HG03064 (cell line): Measurements from ENCODE around the gene GALNT18.

Source experiments
- ATAC-seq: cut with Tn5 transposase; IDR thresholded peaks from one replicate; pipeline ENCODE4 v1.9.1; 2021; ENCODE audit warnings: low read depth; ENCODE audit not compliant: unreplicated experiment

GALNT18 gene

GRCh38 chr11:11505190-11505589, 116.6 kb downstream of the GALNT18 start:
- ATAC-seq, result no peak

DNA sequence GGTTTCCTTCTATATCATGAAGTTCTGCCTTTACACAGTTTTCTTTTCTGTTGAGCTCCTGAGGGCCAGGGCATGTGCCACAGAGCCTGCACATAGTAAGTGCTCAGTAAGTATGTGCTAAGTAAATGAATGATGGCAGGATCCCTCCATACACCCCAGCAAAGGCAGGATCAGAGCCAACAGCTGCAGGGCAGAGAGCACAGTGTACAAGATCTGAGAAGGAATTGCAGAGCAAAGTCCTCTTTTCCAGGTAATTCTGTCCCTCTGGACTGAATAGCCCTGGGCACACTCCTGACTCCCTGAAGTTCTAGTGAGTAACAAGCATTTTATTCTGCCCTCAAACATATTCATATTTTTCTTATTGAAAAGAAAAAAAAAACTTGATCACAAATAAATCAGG, 117.7 kb downstream of the GALNT18 start:
- no peak for ATAC-seq

GRCh38 chr11:11502263-11502861, 119.4 kb downstream of the GALNT18 start:
- ATAC-seq, result no peak

GRCh38 chr11:11501546-11502262, 120.1 kb downstream of the GALNT18 start:
- ATAC-seq, result no peak

DNA sequence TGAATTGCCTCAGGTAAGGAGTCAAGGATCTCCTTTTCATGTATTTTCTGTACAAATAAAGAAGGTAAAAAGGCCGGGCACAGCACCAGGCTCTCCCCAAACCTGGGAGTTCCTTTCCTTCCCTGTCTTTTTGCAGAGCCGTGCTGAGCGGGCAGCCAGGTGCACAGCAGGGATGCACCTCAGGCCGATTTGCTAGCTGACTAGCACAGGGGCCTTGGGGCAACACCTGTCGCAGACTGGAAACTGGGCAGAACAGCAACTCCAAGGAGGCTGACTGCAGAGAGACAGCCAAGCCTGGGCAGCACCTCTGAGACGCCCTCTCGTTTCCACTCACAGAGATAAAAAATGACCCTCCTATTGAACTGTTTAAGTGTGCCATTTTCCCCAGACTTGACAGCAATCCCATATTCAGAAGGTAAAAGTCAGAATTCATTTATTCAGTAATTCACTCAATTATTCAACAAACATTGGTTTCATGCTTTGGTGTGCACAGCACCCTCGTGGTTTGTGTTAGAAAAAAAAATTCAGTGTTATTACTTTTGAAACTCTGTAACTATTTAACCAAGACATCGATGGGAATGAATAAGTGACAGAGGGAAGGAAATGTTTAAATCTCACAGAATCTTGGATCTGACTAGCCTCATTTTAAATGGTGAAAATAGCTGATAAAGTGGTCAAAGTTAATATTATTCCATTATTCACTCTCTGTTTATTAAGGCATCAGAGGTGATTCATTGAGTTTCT, 120.9 kb downstream of the GALNT18 start:
- no peak for ATAC-seq

DNA sequence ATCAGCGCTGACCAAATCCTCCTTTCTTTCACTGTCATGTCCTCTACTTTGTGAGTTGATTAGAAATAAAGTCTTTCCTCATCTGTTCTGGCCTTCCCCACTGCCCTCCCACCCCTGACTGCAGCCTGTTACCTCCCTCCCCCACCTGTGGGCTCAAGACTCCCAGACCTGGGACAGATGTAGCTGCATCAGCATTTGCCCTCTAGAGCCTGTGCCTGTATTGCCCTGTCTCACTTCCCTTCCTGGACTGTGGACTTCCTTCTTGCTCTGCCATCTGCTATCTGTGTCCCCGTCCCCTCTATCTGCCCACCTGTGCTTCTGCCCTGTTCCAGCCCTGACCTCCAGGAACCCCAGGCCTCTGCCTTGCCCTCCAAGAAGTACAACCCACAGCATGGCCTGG, 122.5 kb downstream of the GALNT18 start:
- ATAC-seq, result no peak

DNA sequence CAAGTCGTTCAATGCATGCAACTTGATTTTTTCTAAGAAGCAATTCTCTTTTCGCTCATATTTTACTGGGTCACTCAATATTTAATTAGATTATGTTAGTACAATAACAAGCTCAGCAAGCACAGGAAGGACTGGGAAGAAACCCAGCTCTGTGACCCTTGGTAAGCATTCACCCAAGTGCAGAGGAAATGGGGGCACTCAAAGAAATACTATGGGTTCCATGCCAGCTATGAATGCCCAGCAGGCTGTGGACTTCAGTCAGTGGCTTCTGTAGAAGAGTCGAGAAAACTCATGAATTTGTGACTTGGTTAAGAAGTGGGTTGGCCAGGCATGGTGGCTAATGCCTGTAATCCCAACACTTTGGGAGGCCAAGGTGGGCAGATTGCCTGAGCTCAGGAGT, 123.6 kb downstream of the GALNT18 start:
- no peak for ATAC-seq

DNA sequence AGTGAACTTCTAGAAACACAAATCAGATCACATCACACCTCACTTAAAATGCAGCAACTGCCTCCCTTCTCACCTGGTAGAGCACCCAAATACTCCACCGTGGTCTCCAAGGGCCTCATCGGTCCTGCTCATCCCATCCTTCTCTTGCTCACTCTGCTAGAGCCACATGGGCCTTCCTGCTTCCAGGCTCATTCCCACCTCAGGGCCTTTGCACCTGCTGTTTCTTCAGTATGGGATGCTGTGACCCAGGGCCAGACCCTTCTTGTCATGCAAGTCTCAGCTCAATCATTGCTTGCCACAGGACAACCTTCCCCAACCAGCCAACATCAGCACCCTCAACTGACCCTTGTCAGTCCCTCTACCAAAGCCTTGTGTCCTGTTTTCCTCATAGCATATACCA, 124.9 kb downstream of the GALNT18 start:
- no peak for ATAC-seq

DNA sequence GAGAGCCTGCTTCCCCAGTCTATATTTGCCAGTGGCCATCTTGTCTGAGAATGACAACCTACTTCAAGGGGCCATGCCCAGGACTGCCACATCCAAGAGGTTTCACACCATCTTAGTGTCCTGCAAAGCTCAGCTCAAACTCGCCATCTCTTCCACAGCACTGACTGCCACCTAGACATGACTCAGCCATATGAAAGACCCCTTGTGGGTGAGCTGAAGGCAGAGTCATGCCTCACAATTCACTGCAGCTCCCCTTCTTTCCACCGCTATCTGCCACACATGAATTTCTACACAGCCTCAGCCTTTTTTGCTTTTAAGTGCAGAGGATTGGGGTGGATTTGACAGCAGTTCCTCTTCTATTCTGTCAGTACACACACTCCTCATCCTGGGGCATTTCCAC, 127.5 kb downstream of the GALNT18 start:
- no peak for ATAC-seq

DNA sequence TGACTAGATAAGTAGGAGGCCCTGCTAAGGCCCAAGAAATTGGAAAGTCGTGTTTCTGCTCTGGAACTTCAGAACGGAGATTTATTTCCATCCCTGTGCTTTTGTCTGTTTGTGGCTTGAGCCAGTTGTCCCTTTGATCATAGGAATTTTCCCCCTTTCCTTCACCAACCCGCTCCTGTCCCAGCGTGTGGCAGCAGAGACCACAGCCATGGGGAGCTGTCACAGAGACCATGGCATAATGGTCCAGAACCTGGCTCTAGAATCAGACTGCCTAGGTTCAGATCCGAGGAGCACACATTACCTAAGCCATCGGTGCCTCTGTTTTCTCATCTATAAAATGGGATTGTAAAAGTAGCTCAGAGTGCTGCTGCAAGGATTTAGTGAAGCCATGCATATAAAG, 128.1 kb downstream of the GALNT18 start:
- ATAC-seq, result no peak

- ATAC-seq, result no peak
These were observed 130.2 kb downstream of the GALNT18 start for GRCh38 chr11:11491589-11491988.

GRCh38 chr11:11491014-11491413, 130.8 kb downstream of the GALNT18 start:
- no peak for ATAC-seq

DNA sequence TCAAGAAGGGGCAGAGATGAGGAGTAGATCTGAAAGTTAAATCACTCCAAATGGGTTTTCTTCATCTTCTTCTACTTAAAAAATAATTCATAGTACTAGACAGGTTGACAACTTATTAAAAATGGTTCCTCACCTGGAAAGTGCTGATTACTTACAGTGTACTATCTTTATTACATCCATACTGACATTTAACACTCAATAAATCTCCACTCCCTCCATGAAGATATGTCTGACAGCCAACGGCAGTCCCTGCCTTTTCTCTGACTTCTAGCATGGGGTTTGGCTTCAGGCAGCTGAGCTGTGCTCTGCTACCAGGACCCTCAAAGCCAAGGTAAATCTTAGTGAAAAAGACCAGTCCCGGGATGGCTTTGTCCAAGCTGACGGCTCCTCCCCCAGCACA, 135.4 kb downstream of the GALNT18 start:
- no peak for ATAC-seq

DNA sequence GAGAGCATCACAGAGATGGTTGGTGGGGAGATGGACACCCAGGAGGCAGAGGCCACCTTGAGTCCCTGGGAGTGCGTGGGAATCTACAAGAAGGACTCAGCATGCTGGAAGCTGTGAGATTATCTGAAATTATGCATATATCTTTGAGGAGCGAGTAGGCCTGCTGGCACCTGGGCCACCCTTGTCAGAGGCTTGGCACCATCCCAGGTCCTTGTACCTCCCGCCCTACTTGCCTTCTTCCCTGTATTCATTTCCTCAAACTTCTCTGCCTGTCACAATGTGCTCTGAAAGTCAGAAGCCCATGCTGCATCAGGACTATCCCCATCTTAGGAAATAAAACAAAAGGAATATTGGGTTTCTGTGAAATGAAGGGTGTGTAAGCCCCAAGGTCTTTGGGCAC, 135.8 kb downstream of the GALNT18 start:
- no peak for ATAC-seq

DNA sequence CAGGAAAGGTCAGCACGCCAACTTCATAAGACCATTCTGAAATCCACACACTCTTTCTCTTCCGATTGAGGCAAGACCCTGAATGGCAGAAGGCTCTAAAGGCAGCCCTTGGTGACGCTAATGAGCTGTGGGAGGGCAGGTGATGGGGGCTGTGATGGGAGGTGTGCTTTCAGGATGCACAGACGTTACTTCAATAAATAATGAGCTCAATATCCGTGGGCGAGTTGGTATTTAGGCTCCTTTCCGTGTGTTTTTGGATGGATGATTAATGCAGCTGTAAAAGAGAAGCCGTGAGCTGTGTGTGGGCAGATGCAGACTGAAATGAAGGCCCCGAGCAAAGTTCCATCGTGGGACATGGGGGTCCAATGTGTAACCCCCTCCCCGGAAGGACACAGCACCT, 138.2 kb downstream of the GALNT18 start:
- no peak for ATAC-seq

GRCh38 chr11:11482730-11483129, 139.1 kb downstream of the GALNT18 start:
- no peak for ATAC-seq

- no peak for ATAC-seq
These were observed 140.4 kb downstream of the GALNT18 start for GRCh38 chr11:11481371-11481770.

- no peak for ATAC-seq
These were observed 140.8 kb downstream of the GALNT18 start for GRCh38 chr11:11480971-11481370.

DNA sequence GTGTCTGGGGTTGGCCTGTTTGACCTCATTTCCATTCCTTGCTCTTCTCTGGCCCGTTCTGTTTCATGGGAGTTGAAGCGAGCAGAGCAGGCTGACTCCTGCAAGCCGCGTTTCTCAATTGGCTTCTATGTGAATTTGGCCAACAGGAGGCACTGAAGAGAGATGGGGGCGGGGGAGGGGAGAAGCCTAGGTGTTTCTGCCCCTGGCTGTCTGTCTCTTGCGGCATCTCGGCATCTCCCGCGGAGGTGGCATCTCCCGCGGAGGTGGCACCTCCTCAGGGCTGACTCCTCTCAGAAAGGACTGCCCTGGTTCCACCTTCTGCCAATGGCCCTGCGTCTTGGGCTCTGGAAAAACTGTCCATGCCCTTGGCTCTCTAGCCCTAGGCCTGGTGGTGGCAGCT, 143.1 kb downstream of the GALNT18 start:
- ATAC-seq, result no peak

DNA sequence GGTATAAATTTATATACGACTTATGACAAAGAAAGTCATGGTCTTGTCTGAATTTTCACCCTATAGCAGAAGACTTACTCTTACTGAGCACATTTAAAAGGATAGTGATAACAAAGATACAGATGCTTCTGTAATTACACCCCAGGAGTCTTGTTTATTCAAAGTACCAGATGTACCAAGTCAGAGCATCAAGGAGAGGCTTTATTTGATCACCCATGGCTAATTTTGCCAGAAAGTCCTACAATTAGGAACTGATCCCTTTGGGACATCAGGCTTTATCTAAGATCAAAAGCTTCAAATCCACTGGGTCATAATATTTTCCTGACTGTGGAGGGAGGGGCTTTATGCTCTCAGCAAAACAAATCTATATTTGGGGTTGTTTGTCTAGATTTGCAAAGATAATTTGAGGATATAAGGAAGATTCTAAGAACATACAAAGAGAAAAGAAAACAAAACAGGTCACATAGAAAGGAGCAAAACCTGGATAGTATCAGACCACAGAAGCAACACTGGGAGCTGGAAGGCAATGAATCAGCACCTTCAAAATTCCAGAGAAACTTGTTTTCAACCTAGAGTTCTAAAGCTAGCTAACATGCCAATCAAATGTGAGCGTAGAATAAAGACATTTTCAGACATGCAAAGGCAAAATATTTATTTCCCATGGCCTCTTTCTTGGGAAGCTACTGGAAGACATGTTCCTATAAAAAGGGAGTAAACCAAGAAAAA, 143.9 kb downstream of the GALNT18 start:
- no peak for ATAC-seq

DNA sequence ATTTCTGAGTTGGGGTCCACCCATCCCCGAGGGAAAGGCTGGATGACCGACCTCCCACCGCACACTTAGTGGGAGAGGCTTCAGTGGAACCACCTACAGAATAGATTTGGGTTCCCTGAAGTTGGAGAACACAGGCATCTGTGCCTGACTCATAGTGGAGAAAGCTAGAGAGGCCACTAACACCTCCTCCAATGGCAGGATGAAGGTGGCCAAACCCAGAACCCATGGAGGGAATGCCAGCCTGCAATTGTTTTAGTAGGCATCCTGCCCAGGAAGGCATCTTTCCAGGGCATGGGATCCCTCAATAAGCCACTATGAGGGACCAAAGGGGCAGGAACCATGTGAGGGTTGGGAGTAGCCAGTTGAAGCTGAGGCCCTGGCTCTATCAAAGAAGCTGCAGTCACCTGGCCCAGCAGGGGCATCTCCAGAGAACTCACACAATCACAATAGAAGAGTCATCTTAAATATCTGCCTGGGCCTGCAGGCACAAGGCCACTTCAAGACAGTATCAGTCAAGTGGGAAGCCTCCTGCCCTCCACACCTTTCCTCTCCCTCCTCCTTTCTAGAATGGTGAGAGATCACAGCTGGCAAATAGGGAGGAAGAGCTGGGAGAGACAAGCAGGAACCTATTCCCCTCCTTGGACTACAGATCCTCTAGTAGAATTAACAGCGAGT, 144.7 kb downstream of the GALNT18 start:
- ATAC-seq, result no peak
